Measurements from ENCODE around the gene PEAK1. TPM values are rescaled to one million over a fixed set of nuclear protein-coding genes. Genes with fewer than 3 reads are reported as not detected.

PEAK1 gene
- total RNA-seq, 1 experiment from 2014 or later = 36.7 TPM

- H3K27me3 ChIP-seq (replicated peaks; ENCODE audit: insufficient read depth, low read depth, low read length, poor library complexity) = no peaks in the 10 kb centered on the region
- no TSS peak for BruUV-seq (replicated peaks)
- intact Hi-C loops (cut with micrococcal nuclease; ENCODE audit: unreplicated experiment) = no loop called here
- no peak for TF ChIP-seq EZH2 (IDR thresholded peaks at IDR 0.05; ENCODE audit: borderline replicate concordance, low read depth, low read length, poor library complexity, severe bottlenecking)
- TF ChIP-seq CTCF (conservative IDR thresholded peaks at IDR 0.05; ENCODE audit: low read depth, low read length) = no peak
- CTCF ChIA-PET = no interaction called here
- H3K36me3 ChIP-seq (ENCODE audit: insufficient read depth, low read length, poor library complexity, severe bottlenecking) = no peaks in the 10 kb centered on the region
- H3K27ac ChIP-seq (ENCODE audit: low read depth, low read length, poor library complexity, severe bottlenecking) = no peak overlapping the region
- POLR2A ChIA-PET (ENCODE audit: low non-redundant PET) = no interaction called here
- peaks cover 18% of the 10 kb centered on the region for H3K4me1 ChIP-seq (ENCODE audit: insufficient read depth, low read length, poor library complexity, severe bottlenecking)
- no peak overlapping the region for H3K4me3 ChIP-seq (ENCODE audit: low read depth, low read length, poor library complexity, severe bottlenecking)
- no peaks in the 10 kb centered on the region for H3K9me3 ChIP-seq (ENCODE audit: low read depth, low read length, poor library complexity, severe bottlenecking)
- DNase-seq (ENCODE audit: low spot score) = peak; percentile 25
These were observed 176.8 kb downstream of the PEAK1 start for GRCh38 chr15:77243135-77243534.

- Histone ChIP-seq H3K27me3 (replicated peaks; ENCODE audit: insufficient read depth, low read depth, low read length, poor library complexity) (no peaks in the 10 kb centered on the region), H3K4me1 (ENCODE audit: insufficient read depth, low read length, poor library complexity, severe bottlenecking) (peaks cover 18% of the 10 kb centered on the region), H3K9me3 (ENCODE audit: low read depth, low read length, poor library complexity, severe bottlenecking) (no peaks in the 10 kb centered on the region), H3K36me3 (ENCODE audit: insufficient read depth, low read length, poor library complexity, severe bottlenecking) (no peaks in the 10 kb centered on the region), H3K27ac (ENCODE audit: low read depth, low read length, poor library complexity, severe bottlenecking) (peak overlapping the region; percentile 7), H3K4me3 (ENCODE audit: low read depth, low read length, poor library complexity, severe bottlenecking) (no peak overlapping the region)
- intact Hi-C loops (cut with micrococcal nuclease; ENCODE audit: unreplicated experiment) = no loop called here
- ChIA-PET POLR2A (ENCODE audit: low non-redundant PET) (no interaction called here), CTCF (interaction anchor here (0.6 kb wide), 1 partner anchor 303 kb away, joined by 3 read pairs; no protein-coding TSS in a partner anchor)
- no TSS peak for BruUV-seq (replicated peaks)
- peak; percentile 21 for DNase-seq (ENCODE audit: low spot score)
- TF ChIP-seq EZH2 (IDR thresholded peaks at IDR 0.05; ENCODE audit: borderline replicate concordance, low read depth, low read length, poor library complexity, severe bottlenecking) (no peak), CTCF (conservative IDR thresholded peaks at IDR 0.05; ENCODE audit: low read depth, low read length) (no peak)
These were observed 179.9 kb downstream of the PEAK1 start for GRCh38 chr15:77239882-77240608.

- TF ChIP-seq CTCF (conservative IDR thresholded peaks at IDR 0.05; ENCODE audit: low read depth, low read length) = no peak
- no peak for TF ChIP-seq EZH2 (IDR thresholded peaks at IDR 0.05; ENCODE audit: borderline replicate concordance, low read depth, low read length, poor library complexity, severe bottlenecking)
- Histone ChIP-seq H3K36me3 (ENCODE audit: insufficient read depth, low read length, poor library complexity, severe bottlenecking) (no peaks in the 10 kb centered on the region), H3K4me3 (ENCODE audit: low read depth, low read length, poor library complexity, severe bottlenecking) (no peak overlapping the region), H3K9me3 (ENCODE audit: low read depth, low read length, poor library complexity, severe bottlenecking) (no peaks in the 10 kb centered on the region), H3K27me3 (replicated peaks; ENCODE audit: insufficient read depth, low read depth, low read length, poor library complexity) (no peaks in the 10 kb centered on the region), H3K4me1 (ENCODE audit: insufficient read depth, low read length, poor library complexity, severe bottlenecking) (peaks cover 13% of the 10 kb centered on the region), H3K27ac (ENCODE audit: low read depth, low read length, poor library complexity, severe bottlenecking) (no peak overlapping the region)
- CTCF ChIA-PET = no interaction called here
- BruUV-seq (replicated peaks) = no TSS peak
- intact Hi-C loops (cut with micrococcal nuclease; ENCODE audit: unreplicated experiment) = no loop called here
- POLR2A ChIA-PET (ENCODE audit: low non-redundant PET) = no interaction called here
- no peak for DNase-seq (ENCODE audit: low spot score)
These were observed 184.3 kb downstream of the PEAK1 start for GRCh38 chr15:77235566-77235965.
